ENCODE results near the gene CLSTN2. TPM values are rescaled to one million over a fixed set of nuclear protein-coding genes. Genes with fewer than 3 reads are reported as not detected.

CLSTN2 gene
- total and polyA plus RNA-seq, 2 donors from 2014 or later, result 2.0 to 12.0 TPM

- no peak overlapping the region for H3K4me3 ChIP-seq (ENCODE audit: low read length in 3 of 3)
- intact Hi-C loops (cut with DNase I), result no loop called here
- TF ChIP-seq, protein P1, sequence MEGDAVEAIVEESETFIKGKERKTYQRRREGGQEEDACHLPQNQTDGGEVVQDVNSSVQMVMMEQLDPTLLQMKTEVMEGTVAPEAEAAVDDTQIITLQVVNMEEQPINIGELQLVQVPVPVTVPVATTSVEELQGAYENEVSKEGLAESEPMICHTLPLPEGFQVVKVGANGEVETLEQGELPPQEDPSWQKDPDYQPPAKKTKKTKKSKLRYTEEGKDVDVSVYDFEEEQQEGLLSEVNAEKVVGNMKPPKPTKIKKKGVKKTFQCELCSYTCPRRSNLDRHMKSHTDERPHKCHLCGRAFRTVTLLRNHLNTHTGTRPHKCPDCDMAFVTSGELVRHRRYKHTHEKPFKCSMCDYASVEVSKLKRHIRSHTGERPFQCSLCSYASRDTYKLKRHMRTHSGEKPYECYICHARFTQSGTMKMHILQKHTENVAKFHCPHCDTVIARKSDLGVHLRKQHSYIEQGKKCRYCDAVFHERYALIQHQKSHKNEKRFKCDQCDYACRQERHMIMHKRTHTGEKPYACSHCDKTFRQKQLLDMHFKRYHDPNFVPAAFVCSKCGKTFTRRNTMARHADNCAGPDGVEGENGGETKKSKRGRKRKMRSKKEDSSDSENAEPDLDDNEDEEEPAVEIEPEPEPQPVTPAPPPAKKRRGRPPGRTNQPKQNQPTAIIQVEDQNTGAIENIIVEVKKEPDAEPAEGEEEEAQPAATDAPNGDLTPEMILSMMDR (IDR thresholded peaks at IDR 0.05; ENCODE audit: borderline replicate concordance, extremely low read depth, insufficient read depth), result no peak
- no peak for FAIRE-seq
- H3K36me3 ChIP-seq (ENCODE audit: control insufficient read depth in 2 of 3, insufficient read depth in 3 of 3, low read length in 3 of 3), result no peaks in the 10 kb centered on the region
- no peak overlapping the region for H3K27ac ChIP-seq (ENCODE audit: low read depth in 2 of 2, low read length in 2 of 2)
- H3K9ac ChIP-seq (ENCODE audit: low read length in 3 of 3), result no peak overlapping the region
- H3K4me1 ChIP-seq (ENCODE audit: control insufficient read depth in 2 of 3, insufficient read depth in 2 of 3, low read depth in 1 of 3, low read length in 3 of 3), result no peaks in the 10 kb centered on the region
- H3K27me3 ChIP-seq (ENCODE audit: control insufficient read depth, insufficient read depth, low read length), result no peaks in the 10 kb centered on the region
- DNase-seq, result no peak
- no peaks in the 10 kb centered on the region for H3K9me3 ChIP-seq (ENCODE audit: control insufficient read depth in 2 of 3, insufficient read depth in 1 of 3, low read length in 3 of 3)
Observed at GRCh38 chr3:140376136-140376889, 441.3 kb downstream of the CLSTN2 start.

DNA sequence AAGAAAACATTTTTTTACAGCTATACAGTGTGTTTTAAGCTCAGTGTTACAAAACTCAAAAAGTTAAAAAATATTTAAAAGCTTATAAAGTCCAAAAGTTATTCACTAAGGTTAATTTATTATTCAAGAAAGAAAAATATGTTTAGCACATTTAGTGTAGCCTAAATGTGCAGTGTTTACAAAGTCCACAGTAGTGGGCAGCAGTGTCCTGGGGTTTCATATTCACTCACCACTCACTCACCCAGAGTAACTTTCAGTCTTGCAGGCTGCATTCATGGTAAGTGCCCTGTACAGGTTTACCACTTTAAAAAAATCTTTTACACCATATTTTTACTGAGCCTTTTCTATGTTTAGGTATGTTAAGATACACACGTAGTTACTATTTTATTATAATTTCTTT, 442.7 kb downstream of the CLSTN2 start:
- FAIRE-seq (no peak), DNase-seq (no peak)
- no peaks in the 10 kb centered on the region for H3K9me3 ChIP-seq (ENCODE audit: control insufficient read depth in 2 of 3, insufficient read depth in 1 of 3, low read length in 3 of 3)
- H3K36me3 ChIP-seq (ENCODE audit: control insufficient read depth in 2 of 3, insufficient read depth in 3 of 3, low read length in 3 of 3), result no peaks in the 10 kb centered on the region
- H3K27ac ChIP-seq (ENCODE audit: low read depth in 2 of 2, low read length in 2 of 2), result no peak overlapping the region
- no peak overlapping the region for H3K4me3 ChIP-seq (ENCODE audit: low read length in 3 of 3)
- TF ChIP-seq, protein P1 (IDR thresholded peaks at IDR 0.05; ENCODE audit: borderline replicate concordance, extremely low read depth, insufficient read depth), result no peak
- no peaks in the 10 kb centered on the region for H3K4me1 ChIP-seq (ENCODE audit: control insufficient read depth in 2 of 3, insufficient read depth in 2 of 3, low read depth in 1 of 3, low read length in 3 of 3)
- no peak overlapping the region for H3K9ac ChIP-seq (ENCODE audit: low read length in 3 of 3)
- no peaks in the 10 kb centered on the region for H3K27me3 ChIP-seq (ENCODE audit: control insufficient read depth, insufficient read depth, low read length)
- intact Hi-C loops (cut with DNase I), result no loop called here

DNA sequence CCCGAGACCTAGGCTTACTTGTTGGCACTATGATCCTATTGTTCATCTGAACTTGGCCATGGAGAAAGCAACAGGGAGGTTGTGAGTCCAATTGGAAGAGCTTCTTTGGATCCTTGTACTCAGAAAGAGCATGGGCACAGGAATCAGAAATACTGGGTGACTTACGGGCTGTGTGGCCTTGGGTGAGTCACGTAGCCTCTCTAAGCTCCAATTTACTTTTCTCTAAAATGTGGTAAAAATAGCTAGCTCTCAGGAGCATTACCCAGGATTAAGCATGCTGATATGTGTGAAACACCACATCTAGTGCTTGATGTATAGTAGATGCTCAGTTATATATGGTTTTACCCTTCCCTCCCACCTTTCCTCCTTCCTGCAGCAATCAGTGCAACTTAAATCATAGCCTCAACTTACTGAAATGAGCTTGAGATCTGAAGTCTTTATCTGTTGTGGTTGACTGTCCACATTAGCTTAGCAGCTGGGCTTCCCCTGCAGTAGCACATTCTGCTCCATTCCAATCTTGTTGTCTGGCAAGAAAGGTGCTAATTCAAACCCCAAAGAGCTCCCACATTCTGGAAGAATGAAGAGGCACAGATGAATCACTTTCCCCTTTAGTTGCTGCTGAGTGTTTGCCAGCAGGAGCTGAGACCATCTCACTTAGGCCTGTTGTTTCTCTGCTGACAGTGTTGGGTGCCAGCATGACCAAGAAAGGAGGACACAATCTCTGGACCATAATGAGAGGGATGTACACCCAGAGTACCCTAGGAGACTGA, 443.8 kb downstream of the CLSTN2 start:
- intact Hi-C loops (cut with DNase I), result no loop called here
- Histone ChIP-seq H3K27ac (ENCODE audit: low read depth in 2 of 2, low read length in 2 of 2) (no peak overlapping the region), H3K36me3 (ENCODE audit: control insufficient read depth in 2 of 3, insufficient read depth in 3 of 3, low read length in 3 of 3) (no peaks in the 10 kb centered on the region), H3K27me3 (ENCODE audit: control insufficient read depth, insufficient read depth, low read length) (no peaks in the 10 kb centered on the region), H3K4me3 (ENCODE audit: low read length in 3 of 3) (no peak overlapping the region), H3K9ac (ENCODE audit: low read length in 3 of 3) (no peak overlapping the region), H3K9me3 (ENCODE audit: control insufficient read depth in 2 of 3, insufficient read depth in 1 of 3, low read length in 3 of 3) (no peaks in the 10 kb centered on the region), H3K4me1 (ENCODE audit: control insufficient read depth in 2 of 3, insufficient read depth in 2 of 3, low read depth in 1 of 3, low read length in 3 of 3) (no peaks in the 10 kb centered on the region)
- no peak for DNase-seq
- no peak for FAIRE-seq
- TF ChIP-seq, protein P1 (IDR thresholded peaks at IDR 0.05; ENCODE audit: borderline replicate concordance, extremely low read depth, insufficient read depth), result no peak

Data from kidney (tissue), 14 donors.